MCF 10A (cell line): Measurements from ENCODE around the gene TBCD. TPM values are rescaled to one million over a fixed set of nuclear protein-coding genes. Genes with fewer than 3 reads are reported as not detected.

Experiments used
- BruUV-seq: library from RNA; stranded (reverse); fragments of 400-500 nt; replicated peaks from 2 replicates; lab custom pipeline; 2021; lab: Mats Ljungman, UMichigan
- CTCF ChIA-PET: fragments of 300-600 bp; sonication (Branson Sonifier 250); formaldehyde crosslinking; extraction: SDS; loops from one replicate; lab custom pipeline; 2021; ENCODE audit warnings: antibody characterized with exemption, inconsistent platforms; lab: Yijun Ruan, JAX
- POLR2A ChIA-PET: fragments of 300-600, 350-650 bp; sonication (Branson Sonifier 250); formaldehyde crosslinking; extraction: SDS; loops from one replicate; lab custom pipeline; 2020; ENCODE audit warnings: antibody characterized with exemption, inconsistent platforms; lab: Yijun Ruan, JAX
- DNase-seq: peaks from one replicate; pipeline ENCODE4 v3.0.0-alpha.2; 2018; ENCODE audit not compliant: unreplicated experiment
- H3K27ac Mint-ChIP-seq: one replicate; pipeline ENCODE4 v1.8.0; 2022; ENCODE audit warnings: mild to moderate bottlenecking, low read depth, mixed read lengths; ENCODE audit not compliant: unreplicated experiment
- H3K27me3 Mint-ChIP-seq: one replicate; pipeline ENCODE4 v1.8.0; 2022; ENCODE audit warnings: mixed read lengths; ENCODE audit not compliant: insufficient read depth, unreplicated experiment
- H3K36me3 Mint-ChIP-seq: one replicate; pipeline ENCODE4 v1.8.0; 2022; ENCODE audit warnings: mild to moderate bottlenecking, moderate library complexity, mixed read lengths; ENCODE audit not compliant: insufficient read depth, unreplicated experiment
- H3K4me1 Mint-ChIP-seq: one replicate; pipeline ENCODE4 v1.8.0; 2022; ENCODE audit warnings: mixed read lengths; ENCODE audit not compliant: insufficient read depth, unreplicated experiment
- H3K4me3 Mint-ChIP-seq: one replicate; pipeline ENCODE4 v1.8.0; 2022; ENCODE audit warnings: mild to moderate bottlenecking, moderate library complexity, mixed read lengths; ENCODE audit not compliant: unreplicated experiment
- H3K9me3 Mint-ChIP-seq: one replicate; pipeline ENCODE4 v1.8.0; 2022; ENCODE audit warnings: mixed read lengths; ENCODE audit not compliant: unreplicated experiment
- intact Hi-C: fragments of 100-400 bp; cut with micrococcal nuclease; formaldehyde crosslinking; loops from 2 replicates; pipeline ENCODE4 v1.14.1; 2022
- total RNA-seq: library from RNA; stranded (reverse); gene quantifications from 2 replicates; pipeline ENCODE4 v1.2.3, GENCODE V29; 2022
- TF ChIP-seq, protein P1 (sequence below): fragments of 200-600 bp; IDR thresholded peaks from one replicate; pipeline ENCODE4 v1.8.0; 2022; ENCODE audit warnings: antibody characterized with exemption, mild to moderate bottlenecking; ENCODE audit not compliant: unreplicated experiment

The TBCD gene
- total RNA-seq, 1 experiment from 2014 or later: 76.2 TPM

DNA sequence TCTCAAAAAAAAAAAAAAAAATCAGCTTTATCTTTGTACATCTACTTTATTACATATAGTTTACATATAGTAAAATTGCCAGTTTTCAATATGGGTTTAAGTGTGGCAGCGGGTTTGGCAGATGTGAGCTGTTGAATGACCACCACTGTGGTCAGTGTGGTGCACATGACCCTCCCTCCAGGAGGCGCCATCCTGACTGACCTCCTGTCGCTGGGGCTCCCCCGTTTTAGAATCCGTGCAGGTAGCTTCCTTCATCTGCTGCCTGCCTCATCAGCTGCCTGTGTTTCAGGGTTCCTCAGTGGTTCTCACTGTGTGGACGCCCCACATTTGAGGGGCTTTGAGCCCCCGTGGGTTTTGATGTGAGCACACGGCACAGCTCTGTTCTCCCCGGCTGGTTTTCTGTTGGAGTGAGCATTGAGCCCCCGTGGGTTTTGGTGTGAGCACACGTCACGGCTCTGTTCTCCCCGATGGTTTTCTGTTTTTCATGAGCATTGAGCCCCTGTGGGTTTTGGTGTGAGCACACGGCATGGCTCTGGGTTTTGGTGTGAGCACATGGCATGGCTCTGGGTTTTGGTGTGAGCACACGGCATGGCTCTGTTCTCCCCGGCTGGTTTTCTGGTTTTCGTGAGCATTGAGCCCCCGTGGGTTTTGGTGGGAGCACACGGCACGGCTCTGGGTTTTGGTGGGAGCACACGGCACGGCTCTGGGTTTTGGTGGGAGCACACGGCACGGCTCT is 145.8 kb downstream of the TBCD start:
- intact Hi-C loops: no loop called here
- BruUV-seq: no TSS peak
- Mint-ChIP-seq H3K27ac (no peak overlapping the region), H3K36me3 (peaks cover 29% of the 10 kb centered on the region), H3K9me3 (no peaks in the 10 kb centered on the region), H3K4me3 (no peak overlapping the region), H3K27me3 (no peaks in the 10 kb centered on the region), H3K4me1 (no peaks in the 10 kb centered on the region)
- ChIA-PET POLR2A (interaction anchor here (1.1 to 1.3 kb wide), 2 partner anchors 22 to 62 kb away, joined by 4 read pairs; no protein-coding TSS in a partner anchor), CTCF (interaction anchor here (0.6 to 1.0 kb wide), 4 partner anchors 9 to 22 kb away, joined by 3 to 4 read pairs (median 4); no protein-coding TSS in a partner anchor)
- TF ChIP-seq, protein P1, sequence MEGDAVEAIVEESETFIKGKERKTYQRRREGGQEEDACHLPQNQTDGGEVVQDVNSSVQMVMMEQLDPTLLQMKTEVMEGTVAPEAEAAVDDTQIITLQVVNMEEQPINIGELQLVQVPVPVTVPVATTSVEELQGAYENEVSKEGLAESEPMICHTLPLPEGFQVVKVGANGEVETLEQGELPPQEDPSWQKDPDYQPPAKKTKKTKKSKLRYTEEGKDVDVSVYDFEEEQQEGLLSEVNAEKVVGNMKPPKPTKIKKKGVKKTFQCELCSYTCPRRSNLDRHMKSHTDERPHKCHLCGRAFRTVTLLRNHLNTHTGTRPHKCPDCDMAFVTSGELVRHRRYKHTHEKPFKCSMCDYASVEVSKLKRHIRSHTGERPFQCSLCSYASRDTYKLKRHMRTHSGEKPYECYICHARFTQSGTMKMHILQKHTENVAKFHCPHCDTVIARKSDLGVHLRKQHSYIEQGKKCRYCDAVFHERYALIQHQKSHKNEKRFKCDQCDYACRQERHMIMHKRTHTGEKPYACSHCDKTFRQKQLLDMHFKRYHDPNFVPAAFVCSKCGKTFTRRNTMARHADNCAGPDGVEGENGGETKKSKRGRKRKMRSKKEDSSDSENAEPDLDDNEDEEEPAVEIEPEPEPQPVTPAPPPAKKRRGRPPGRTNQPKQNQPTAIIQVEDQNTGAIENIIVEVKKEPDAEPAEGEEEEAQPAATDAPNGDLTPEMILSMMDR: no peak
- DNase-seq: no peak

DNA sequence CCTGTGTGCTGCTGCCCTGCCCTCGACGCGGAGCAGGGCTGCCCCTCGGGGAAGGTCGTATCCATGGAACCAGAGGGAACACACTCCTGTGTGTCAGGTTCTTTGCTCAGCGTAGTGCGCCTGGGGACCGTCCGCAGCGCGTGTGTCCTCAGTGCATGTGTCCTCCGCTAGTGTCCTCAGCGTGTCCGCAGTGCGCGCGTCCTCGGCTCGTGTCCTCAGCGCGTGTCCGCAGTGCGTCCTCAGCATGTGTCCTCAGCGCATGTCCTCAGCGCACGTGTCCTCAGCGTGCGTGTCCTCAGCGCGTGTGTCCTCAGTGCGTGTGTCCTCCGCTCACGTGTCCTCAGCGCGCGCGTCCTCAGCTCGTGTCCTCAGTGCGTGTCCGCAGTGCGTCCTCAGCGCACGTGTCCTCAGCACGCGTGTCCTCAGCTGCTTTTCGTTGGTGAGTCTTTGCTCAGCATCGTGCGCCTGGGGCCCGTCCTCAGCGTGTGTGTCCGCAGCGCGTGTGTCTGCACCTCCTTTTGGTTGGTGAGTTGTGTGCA is 147.2 kb downstream of the TBCD start:
- intact Hi-C loops: no loop called here
- Mint-ChIP-seq H3K36me3 (peaks cover 35% of the 10 kb centered on the region), H3K27me3 (no peaks in the 10 kb centered on the region), H3K4me1 (no peaks in the 10 kb centered on the region), H3K4me3 (no peak overlapping the region), H3K9me3 (no peaks in the 10 kb centered on the region), H3K27ac (no peak overlapping the region)
- no peak for DNase-seq
- no TSS peak for BruUV-seq
- TF ChIP-seq, protein P1: no peak
- CTCF ChIA-PET: interaction anchor here (0.5 kb wide), 1 partner anchor 307 kb away, joined by 5 read pairs; no protein-coding TSS in a partner anchor
- POLR2A ChIA-PET: interaction anchor here (1.0 kb wide), 1 partner anchor 10 kb away, joined by 3 read pairs; no protein-coding TSS in a partner anchor

DNA sequence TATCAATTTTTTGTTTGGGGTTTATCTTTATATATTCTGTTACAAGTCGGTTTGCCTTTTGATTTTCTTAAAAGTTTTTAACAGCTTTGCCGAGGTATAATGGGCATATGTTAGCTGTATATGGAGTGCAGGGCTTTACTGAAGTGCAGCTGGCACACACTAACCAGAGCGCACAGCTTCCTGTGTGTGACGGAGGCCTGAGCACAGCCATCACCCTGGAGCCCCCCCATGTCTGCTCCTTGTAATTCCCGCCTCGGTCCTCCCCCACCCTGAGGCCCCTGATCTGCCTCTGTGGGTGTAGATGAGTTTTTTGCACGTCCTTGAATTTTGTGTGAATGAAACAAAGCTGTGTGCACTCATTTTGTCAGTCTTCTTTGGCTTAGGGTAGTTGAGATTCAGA is 148.1 kb downstream of the TBCD start:
- no peaks in the 10 kb centered on the region for H3K9me3 Mint-ChIP-seq
- POLR2A ChIA-PET: interaction anchor here (1.5 kb wide), 1 partner anchor 23 kb away, joined by 4 read pairs; no protein-coding TSS in a partner anchor
- H3K36me3 Mint-ChIP-seq: peaks cover 34% of the 10 kb centered on the region
- TF ChIP-seq, protein P1: no peak
- no peak for DNase-seq
- no peak overlapping the region for H3K4me3 Mint-ChIP-seq
- H3K4me1 Mint-ChIP-seq: no peaks in the 10 kb centered on the region
- no peak overlapping the region for H3K27ac Mint-ChIP-seq
- no peaks in the 10 kb centered on the region for H3K27me3 Mint-ChIP-seq
- no TSS peak for BruUV-seq
- CTCF ChIA-PET: interaction anchor here (0.5 kb wide), 1 partner anchor 304 kb away, joined by 3 read pairs; no protein-coding TSS in a partner anchor
- intact Hi-C loops: no loop called here

DNA sequence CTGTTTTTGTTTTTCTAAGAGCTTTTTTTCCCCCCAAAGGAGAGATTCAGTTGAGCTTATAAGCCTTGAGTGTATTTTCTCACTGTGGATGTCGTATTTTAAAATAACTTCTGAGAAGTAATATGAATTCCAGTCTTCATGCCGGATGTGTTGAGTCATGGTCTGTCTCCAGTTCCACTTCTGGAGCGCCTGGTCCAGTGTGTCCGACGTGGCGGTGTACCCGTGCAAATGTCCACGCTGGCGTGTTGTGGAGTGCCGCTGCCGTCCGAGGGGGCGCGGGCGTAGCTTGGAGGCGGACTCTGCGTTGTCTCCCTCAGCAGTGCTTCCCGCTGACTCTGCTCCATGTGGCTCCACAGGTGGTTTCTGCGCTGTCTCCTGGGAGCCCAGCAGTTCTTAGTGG is 148.9 kb downstream of the TBCD start:
- TF ChIP-seq, protein P1: no peak
- Mint-ChIP-seq H3K27me3 (no peaks in the 10 kb centered on the region), H3K27ac (no peak overlapping the region), H3K4me3 (no peak overlapping the region), H3K9me3 (no peaks in the 10 kb centered on the region), H3K4me1 (no peaks in the 10 kb centered on the region), H3K36me3 (peaks cover 26% of the 10 kb centered on the region)
- POLR2A ChIA-PET: interaction anchor here (1.5 kb wide), 1 partner anchor 24 kb away, joined by 4 read pairs; no protein-coding TSS in a partner anchor
- intact Hi-C loops: no loop called here
- BruUV-seq: no TSS peak
- no peak for DNase-seq
- CTCF ChIA-PET: no interaction called here
